K562 (cell line): ENCODE results near the gene NET1. TPM values are rescaled to one million over a fixed set of nuclear protein-coding genes. Genes with fewer than 3 reads are reported as not detected.

Experiments
- ATAC-seq: fragments of 200-7000 bp; cut with Tn5 transposase; 3 replicates; pipeline ENCODE4 v1.9.1; 2020; ENCODE audit warnings: moderate library complexity
- BruUV-seq: library from RNA; stranded (reverse); fragments of 400-500 nt; replicated peaks from 2 replicates; lab custom pipeline; 2021; lab: Mats Ljungman, UMichigan
- CTCF ChIA-PET: fragments of 300-600 bp; formaldehyde crosslinking; extraction: SDS; loops from one replicate; lab custom pipeline; 2021; ENCODE audit warnings: low intra/inter-chr PET ratio; lab: Yijun Ruan, JAX
- POLR2A ChIA-PET: fragments of 300-600, 350-650 bp; sonication (Branson Sonifier 250); formaldehyde crosslinking; extraction: SDS; loops from one replicate; lab custom pipeline; 2021; ENCODE audit warnings: antibody characterized with exemption, inconsistent platforms; lab: Yijun Ruan, JAX
- DNase-seq, 4 experiments: peaks; one replicate each; pipeline versions ENCODE4 v3.0.0 to v3.0.0-alpha.2; 2011 to 2018; ENCODE audit warnings: low spot score in 3 of 4, mixed read lengths in 3 of 4; ENCODE audit errors: extremely low read depth in 1 of 4
- FAIRE-seq: peaks from 2 replicates; lab custom pipeline; 2011; peaks lifted over from hg19 to GRCh38; lab: Jason Lieb, UNC
- H2AFZ ChIP-seq: 2 replicates; pipeline ENCODE4 v1.6.0; 2011; ENCODE audit warnings: low read depth, low read length, control low read depth, inconsistent platforms
- H3K27ac ChIP-seq: fragments of 200-600 bp; 3 replicates; pipeline ENCODE4 v1.8.0; 2011; ENCODE audit warnings: low read depth, mild to moderate bottlenecking, control low read depth, inconsistent platforms, low read length, moderate library complexity, mixed read lengths; ENCODE audit errors: extremely low read depth
- H3K27me3 ChIP-seq, 2 experiments: fragments of 300-600 bp in 1 of 2; 2 replicates in 1 of 2; 3 replicates in 1 of 2; pipeline versions ENCODE4 v1.6.0 to v1.8.0; 2011; ENCODE audit warnings: inconsistent platforms in 2 of 2, low read length in 2 of 2, mild to moderate bottlenecking in 1 of 2, mixed read lengths in 1 of 2, moderate library complexity in 1 of 2; ENCODE audit not compliant: control insufficient read depth in 2 of 2, insufficient read depth in 2 of 2
- H3K36me3 ChIP-seq: fragments of 300-600 bp; 3 replicates; pipeline ENCODE4 v1.8.0; 2011; ENCODE audit warnings: mild to moderate bottlenecking, low read length, inconsistent platforms; ENCODE audit not compliant: control insufficient read depth, insufficient read depth
- H3K4me1 ChIP-seq, 2 experiments: fragments of 200-600 bp in 1 of 2; replicated peaks in 1 of 2; 2 replicates in 1 of 2; 3 replicates in 1 of 2; pipeline versions ENCODE4 v1.5.1 to v1.8.0; 2011; ENCODE audit warnings: inconsistent platforms in 2 of 2, low read length in 2 of 2, mild to moderate bottlenecking in 1 of 2, mixed read lengths in 1 of 2, moderate library complexity in 1 of 2; ENCODE audit not compliant: control insufficient read depth in 2 of 2, insufficient read depth in 2 of 2
- H3K4me2 ChIP-seq: 2 replicates; pipeline ENCODE4 v1.6.1; 2011; ENCODE audit warnings: low read length, control low read depth, inconsistent platforms, mixed read lengths; ENCODE audit not compliant: insufficient read depth
- H3K4me3 ChIP-seq: fragments of 200-600 bp; sonication (generic), shearing (Covaris generic); 2 replicates; pipeline ENCODE4 v1.5.1; 2016; ENCODE audit warnings: control low read depth, inconsistent platforms
- H3K79me2 ChIP-seq: fragments of 200-600 bp; 3 replicates; pipeline ENCODE4 v1.8.0; 2011; ENCODE audit warnings: low read length, inconsistent platforms; ENCODE audit not compliant: control insufficient read depth, insufficient read depth
- H3K9ac ChIP-seq, 2 experiments: 2 replicates each; pipeline versions ENCODE4 v1.6.0 to v1.6.1; 2011; ENCODE audit warnings: low read depth in 2 of 2, low read length in 2 of 2, control low read depth in 1 of 2, inconsistent platforms in 1 of 2, mild to moderate bottlenecking in 1 of 2, mixed read lengths in 1 of 2; ENCODE audit not compliant: insufficient read depth in 1 of 2
- H3K9me1 ChIP-seq: one replicate; pipeline ENCODE4 v1.6.0; 2011; ENCODE audit warnings: inconsistent platforms, mild to moderate bottlenecking, low read length, moderate library complexity; ENCODE audit not compliant: control insufficient read depth, insufficient read depth
- H3K9me3 ChIP-seq: replicated peaks from 2 replicates; pipeline ENCODE4 v1.5.1; 2011; ENCODE audit warnings: low read depth, low read length, inconsistent platforms; ENCODE audit not compliant: control insufficient read depth, insufficient read depth
- H4K20me1 ChIP-seq: replicated peaks from 2 replicates; pipeline ENCODE4 v1.6.1; 2011; ENCODE audit warnings: low read length, inconsistent platforms, mixed read lengths; ENCODE audit not compliant: control insufficient read depth, insufficient read depth
- CXXC5 ChIP-seq: fragments of 250-450 bp; sonication (Bioruptor Pico); IDR thresholded peaks from 2 replicates; pipeline ENCODE4 v1.8.0; 2022; ENCODE audit warnings: inconsistent platforms, mild to moderate bottlenecking, moderate library complexity
- LARP7 ChIP-seq: fragments of 450-650 bp; IDR thresholded peaks from 2 replicates; pipeline ENCODE4 v1.6.1; 2016
- MTA3 ChIP-seq: fragments of 450-650 bp; formaldehyde crosslinking; IDR thresholded peaks from 2 replicates; pipeline ENCODE4 v1.6.1; 2017; ENCODE audit warnings: mild to moderate bottlenecking, borderline replicate concordance
- SETDB1 ChIP-seq: IDR thresholded peaks from one replicate; pipeline ENCODE4 v1.6.1; 2012; ENCODE audit warnings: low read length, control low read depth, inconsistent platforms
- STAT6 ChIP-seq: sonication (generic); formaldehyde crosslinking; IDR thresholded peaks from 2 replicates; pipeline ENCODE4 v1.8.1; 2023; ENCODE audit warnings: mild to moderate bottlenecking, missing genetic modification reagents
- ZNF354B ChIP-seq: fragments of 250-450 bp; sonication (Bioruptor Pico); IDR thresholded peaks from 2 replicates; pipeline ENCODE4 v1.4.0; 2020
- WGBS: fragments of 100-300 bp; shearing (Covaris generic); methylation state at CpG from one replicate; pipeline ENCODE4 v1.1.6; 2016; ENCODE audit warnings: low coverage, mixed read lengths; ENCODE audit not compliant: insufficient coverage; ENCODE audit errors: missing lambda C conversion rate; 5-methylcytosine and 5-hydroxymethylcytosine counted together
- in situ Hi-C: fragments of 300-500 bp; cut with MboI; formaldehyde crosslinking; loops from 4 replicates; pipeline ENCODE4 v1.15.0; 2018; ENCODE audit warnings: inconsistent platforms, mixed read lengths
- intact Hi-C: fragments of 100-400 bp; cut with micrococcal nuclease; formaldehyde crosslinking; loops from 2 replicates; pipeline ENCODE4 v1.14.2; 2022
- polyA plus RNA-seq, 8 experiments: library from polyadenylated mRNA; depleted of rRNA in 4 of 8; stranded (reverse) in 5 of 8; unstranded in 3 of 8; fragments of >200 nt; fragmentation: Nextera tagmentation in 2 of 8; fragmentation: Illumina TruSeq in 1 of 8; extraction: Ambion mirVana in 2 of 8; extraction: Trizol in 1 of 8; gene quantifications; 2 replicates each; pipeline versions ENCODE4 v1.2.1 to v1.2.3, GENCODE V29; 2011 to 2014; ENCODE audit warnings: inconsistent platforms in 1 of 8, missing spikeins in 1 of 8
- total RNA-seq, 7 experiments: library from RNA; depleted of rRNA in 6 of 7; stranded (reverse); fragments of >200 nt in 6 of 7; fragmentation: Illumina TruSeq in 2 of 7; extraction: Trizol in 2 of 7; gene quantifications; 2 replicates each; pipeline versions ENCODE4 v1.2.1 to v1.2.3, GENCODE V29; 2011 to 2021; ENCODE audit warnings: low replicate concordance in 1 of 7

The NET1 gene
- total and polyA plus RNA-seq, 9 of the 15 experiments (the other 6 are each of a cell fraction or from before 2014, with no cell fraction given): 47.4 to 258 (median 106) TPM

- Histone ChIP-seq H4K20me1 (no peaks in the 10 kb centered on the region), H3K9me1 (no peaks in the 10 kb centered on the region), H3K9ac (peak overlapping the region in 1 of 2 experiments; percentile 86; a peak in 2 of 4 replicates), H3K4me2 (no peak overlapping the region), H3K79me2 (peaks cover 93% of the 10 kb centered on the region), H2AFZ (no peak overlapping the region)
- intact Hi-C loops: no loop called here
- FAIRE-seq: no peak
- no TSS peak for BruUV-seq
- no peak for DNase-seq
- POLR2A ChIA-PET: interaction anchor here (1.3 to 2.0 kb wide), 3 partner anchors 10 to 15 kb away, joined by 4 to 10 read pairs (median 4); no protein-coding TSS in a partner anchor
- CTCF ChIA-PET: no interaction called here
- 90% methylated on average over 14 of the region's 15 CpGs for WGBS
- TF ChIP-seq MTA3 (no peak), ZNF354B (no peak), SETDB1 (no peak), LARP7 (no peak), CXXC5 (no peak), STAT6 (no peak)
- TF ChIP-seq, all 486 proteins: peak for 0
- peaks cover 7% of the 10 kb centered on the region for H3K9me3 ChIP-seq
- H3K27ac ChIP-seq: no peak overlapping the region; the same call in 2 of the 3 replicates
- H3K27me3 ChIP-seq: no peaks in the 10 kb centered on the region
- ATAC-seq: no peak
- H3K4me1 ChIP-seq: peaks cover 36 to 42% of the 10 kb centered on the region in 2 experiments
- in situ Hi-C loops: no loop called here
- peaks cover 38% of the 10 kb centered on the region; the same call in 2 of the 3 replicates for H3K36me3 ChIP-seq
- no peak overlapping the region for H3K4me3 ChIP-seq
Measured at GRCh38 chr10:5469353-5470061, 57.1 kb downstream of the NET1 start.
